Hepatocyte (in vitro differentiated cells): Measurements from ENCODE around the gene ARHGAP42. TPM values are rescaled to one million over a fixed set of nuclear protein-coding genes. Genes with fewer than 3 reads are reported as not detected.

Experiments
- DNase-seq: peaks from one replicate; pipeline ENCODE4 v3.0.0-alpha.2; 2016; ENCODE audit warnings: low spot score
- H2AFZ ChIP-seq: fragments of 200-600 bp; sonication (generic); 2 replicates; pipeline ENCODE4 v1.6.0; 2016; ENCODE audit warnings: antibody characterized with exemption, mild to moderate bottlenecking
- H3K27ac ChIP-seq: fragments of 200-600 bp; sonication (generic); 2 replicates; pipeline ENCODE4 v1.5.1; 2016; ENCODE audit warnings: mild to moderate bottlenecking
- H3K27me3 ChIP-seq: fragments of 200-600 bp; sonication (generic); 2 replicates; pipeline ENCODE4 v1.6.1; 2016
- H3K36me3 ChIP-seq: fragments of 200-600 bp; sonication (generic); replicated peaks from 2 replicates; pipeline ENCODE4 v1.5.1; 2016; ENCODE audit warnings: low read depth; ENCODE audit not compliant: insufficient read depth
- H3K4me1 ChIP-seq: fragments of 200-600 bp; sonication (generic); 2 replicates; pipeline ENCODE4 v1.5.1; 2016; ENCODE audit warnings: mild to moderate bottlenecking, moderate library complexity; ENCODE audit not compliant: insufficient read depth
- H3K4me2 ChIP-seq: fragments of 200-600 bp; sonication (generic); 2 replicates; pipeline ENCODE4 v1.6.0; 2016
- H3K4me3 ChIP-seq: fragments of 200-600 bp; sonication (generic); 2 replicates; pipeline ENCODE4 v1.5.1; 2016; ENCODE audit warnings: mild to moderate bottlenecking
- H3K79me2 ChIP-seq: fragments of 200-600 bp; sonication (generic); 2 replicates; pipeline ENCODE4 v1.6.0; 2017; ENCODE audit warnings: mild to moderate bottlenecking
- H3K9me2 ChIP-seq: fragments of 200-600 bp; sonication (generic); replicated peaks from 2 replicates; pipeline ENCODE4 v1.6.0; 2017; ENCODE audit warnings: mild to moderate bottlenecking; ENCODE audit not compliant: insufficient read depth
- H3K9me3 ChIP-seq: fragments of 200-600 bp; sonication (generic); 2 replicates; pipeline ENCODE4 v1.5.1; 2016; ENCODE audit warnings: low read depth, mild to moderate bottlenecking
- H4K20me1 ChIP-seq: fragments of 200-600 bp; sonication (generic); 2 replicates; pipeline ENCODE4 v1.6.0; 2016; ENCODE audit warnings: mild to moderate bottlenecking; ENCODE audit not compliant: insufficient read depth, poor library complexity, severe bottlenecking
- CTCF ChIP-seq: fragments of 200-600 bp; sonication (generic); IDR thresholded peaks from 2 replicates; pipeline ENCODE4 v1.5.1; 2016; ENCODE audit warnings: antibody characterized with exemption, mild to moderate bottlenecking; ENCODE audit not compliant: poor library complexity
- EZH2 ChIP-seq: fragments of 200-600 bp; sonication (generic); IDR thresholded peaks from 2 replicates; pipeline ENCODE4 v1.6.1; 2016; ENCODE audit warnings: antibody characterized with exemption, mild to moderate bottlenecking, borderline replicate concordance
- EZH2phosphoT487 ChIP-seq: fragments of 200-600 bp; sonication (generic); IDR thresholded peaks from one replicate; pipeline ENCODE4 v1.6.1; 2018; ENCODE audit warnings: antibody characterized with exemption, mild to moderate bottlenecking, low read depth, moderate library complexity; ENCODE audit not compliant: unreplicated experiment, severe bottlenecking
- WGBS: methylation state at CpG from one replicate; pipeline ENCODE4 v1.1.6; 2016; ENCODE audit warnings: low lambda C conversion rate; ENCODE audit errors: missing lambda C conversion rate; 5-methylcytosine and 5-hydroxymethylcytosine counted together
- polyA plus RNA-seq: library from polyadenylated mRNA; unstranded; fragments of >200 nt; fragmentation: Nextera tagmentation; extraction: Ambion mirVana; gene quantifications from 2 replicates; pipeline ENCODE4 v1.2.1, GENCODE V29; 2016
- total RNA-seq: library from RNA; depleted of rRNA; stranded (reverse); fragments of >200 nt; gene quantifications from 2 replicates; pipeline ENCODE4 v1.2.3, GENCODE V29; 2014

Gene ARHGAP42
- total and polyA plus RNA-seq, 2 experiments from 2014 or later: 8.7 to 26.5 TPM

DNA sequence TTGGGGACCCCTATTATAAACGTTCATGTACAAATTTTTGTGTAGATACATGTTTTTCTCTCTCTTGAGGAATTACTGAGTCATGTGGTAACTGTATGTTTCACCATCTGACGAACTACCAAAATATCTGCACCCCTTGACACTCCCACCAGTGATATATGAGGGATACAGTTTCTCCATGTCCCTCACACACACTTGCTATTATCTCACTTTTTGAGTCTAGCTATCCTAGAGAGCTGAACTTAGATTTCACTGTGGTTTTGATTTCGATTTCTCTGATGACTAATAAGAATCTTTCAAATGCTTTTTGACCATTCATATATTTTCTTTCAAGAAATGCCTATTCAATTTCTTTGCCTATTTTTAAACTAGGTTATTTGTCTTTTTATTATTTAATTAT lies 242.3 kb downstream of the ARHGAP42 start:
- no peak overlapping the region for H3K4me2 ChIP-seq
- H4K20me1 ChIP-seq: no peaks in the 10 kb centered on the region
- H3K9me3 ChIP-seq: no peaks in the 10 kb centered on the region
- no peaks in the 10 kb centered on the region for H3K79me2 ChIP-seq
- no peaks in the 10 kb centered on the region for H3K27me3 ChIP-seq
- H3K4me3 ChIP-seq: no peak overlapping the region
- DNase-seq: no peak
- H3K27ac ChIP-seq: no peak overlapping the region
- no peak overlapping the region for H2AFZ ChIP-seq
- WGBS: 69% methylated on average over 3 of the region's 3 CpGs
- H3K36me3 ChIP-seq: no peaks in the 10 kb centered on the region
- H3K9me2 ChIP-seq: no peaks in the 10 kb centered on the region
- no peak for TF ChIP-seq EZH2
- no peak for TF ChIP-seq EZH2phosphoT487
- TF ChIP-seq CTCF: no peak
- no peaks in the 10 kb centered on the region for H3K4me1 ChIP-seq

DNA sequence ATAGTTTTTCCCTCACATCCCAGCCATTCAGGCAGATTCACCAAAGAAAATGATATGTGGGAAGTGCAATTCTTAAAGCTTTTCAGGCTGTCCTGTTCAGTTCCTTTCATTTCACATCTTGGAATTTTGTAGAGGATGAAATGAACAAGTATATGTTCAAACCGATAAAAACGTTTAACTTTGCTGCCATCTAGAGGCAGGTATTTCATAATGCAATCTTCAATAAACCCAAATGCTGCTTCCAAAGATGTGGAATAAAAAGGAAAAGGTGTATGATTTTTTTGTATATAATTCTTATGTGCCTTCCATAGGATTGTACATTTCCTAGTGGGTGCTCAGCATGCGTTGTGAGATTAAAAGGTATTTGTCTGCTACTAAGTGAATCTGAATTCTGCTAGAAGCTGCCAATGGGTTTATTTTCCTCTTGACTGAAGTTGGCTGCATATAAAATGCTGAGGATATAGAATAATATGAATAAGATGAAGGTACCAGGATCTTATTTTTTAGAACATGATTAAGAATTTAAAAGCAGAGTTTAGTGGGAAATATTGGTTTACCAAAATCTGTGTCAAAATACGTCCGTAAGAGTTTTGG lies 243.2 kb downstream of the ARHGAP42 start:
- H3K9me2 ChIP-seq: no peaks in the 10 kb centered on the region
- no peak overlapping the region for H2AFZ ChIP-seq
- TF ChIP-seq EZH2 (no peak), CTCF (peak; percentile 79)
- no peaks in the 10 kb centered on the region for H3K9me3 ChIP-seq
- 43% methylated on average over 5 of the region's 5 CpGs for WGBS
- H3K4me3 ChIP-seq: no peak overlapping the region
- no peaks in the 10 kb centered on the region for H4K20me1 ChIP-seq
- peak; percentile 76 for DNase-seq
- no peaks in the 10 kb centered on the region for H3K36me3 ChIP-seq
- H3K27ac ChIP-seq: no peak overlapping the region
- no peaks in the 10 kb centered on the region for H3K4me1 ChIP-seq
- no peaks in the 10 kb centered on the region for H3K27me3 ChIP-seq
- no peaks in the 10 kb centered on the region for H3K79me2 ChIP-seq
- no peak overlapping the region for H3K4me2 ChIP-seq

DNA sequence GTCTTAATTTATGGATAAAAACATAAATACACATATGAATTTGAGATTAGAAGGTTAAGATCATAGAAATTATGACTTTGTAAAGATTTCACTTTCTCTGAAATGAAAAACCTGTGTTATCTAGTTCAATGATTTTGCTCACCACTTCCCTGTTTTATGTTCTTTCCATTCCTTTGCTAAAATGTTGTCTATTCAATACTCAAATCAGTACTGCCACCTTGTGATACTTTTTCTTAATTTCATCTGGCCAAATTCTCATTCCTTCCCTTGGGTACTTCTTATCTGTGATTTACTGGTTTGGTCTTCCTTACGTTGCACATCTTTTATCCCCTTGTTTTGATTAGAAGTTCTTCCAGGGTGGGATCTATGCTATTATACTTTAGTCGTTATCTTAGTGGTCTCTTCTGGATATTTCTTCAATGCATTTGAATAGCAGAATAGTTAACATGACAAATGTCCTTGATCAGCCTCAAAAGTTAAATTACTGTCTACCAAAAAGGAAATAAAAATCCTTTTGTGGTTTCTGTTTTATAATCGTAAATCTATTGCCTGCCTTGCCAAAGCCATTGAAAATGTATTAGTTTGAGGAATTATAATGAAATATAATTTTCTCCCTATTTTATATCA lies 245.5 kb downstream of the ARHGAP42 start:
- H3K27me3 ChIP-seq: no peaks in the 10 kb centered on the region
- no peaks in the 10 kb centered on the region for H3K36me3 ChIP-seq
- DNase-seq: peak; percentile 17
- H2AFZ ChIP-seq: no peak overlapping the region
- H3K4me1 ChIP-seq: no peaks in the 10 kb centered on the region
- H4K20me1 ChIP-seq: no peaks in the 10 kb centered on the region
- no peak overlapping the region for H3K4me3 ChIP-seq
- H3K4me2 ChIP-seq: no peak overlapping the region
- TF ChIP-seq EZH2phosphoT487 (no peak), CTCF (peak; percentile 56)
- WGBS: 46% methylated on average over 3 of the region's 3 CpGs
- H3K9me2 ChIP-seq: no peaks in the 10 kb centered on the region
- H3K27ac ChIP-seq: no peak overlapping the region
- H3K79me2 ChIP-seq: no peaks in the 10 kb centered on the region
- H3K9me3 ChIP-seq: no peaks in the 10 kb centered on the region

DNA sequence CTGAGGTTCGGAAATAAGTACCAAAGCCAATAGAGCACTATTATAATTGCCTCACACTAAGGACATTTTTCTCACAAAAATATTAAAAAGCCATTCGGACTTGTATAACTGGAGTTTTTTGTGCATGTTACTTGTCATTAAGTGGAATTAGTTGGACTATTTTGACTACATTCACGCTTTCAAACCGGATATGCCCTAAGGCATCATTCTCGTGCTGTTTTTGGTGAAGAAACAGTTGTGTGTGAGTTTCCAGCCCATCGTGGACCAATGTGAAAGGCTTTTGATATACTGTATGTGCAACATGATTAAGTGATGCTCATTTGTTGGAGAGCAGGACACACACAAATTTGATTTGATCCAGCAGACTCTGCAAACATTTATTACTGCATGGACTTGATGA lies 249.7 kb downstream of the ARHGAP42 start:
- WGBS: 96% methylated on average over 6 of the region's 6 CpGs
- no peaks in the 10 kb centered on the region for H3K27me3 ChIP-seq
- no peak for TF ChIP-seq EZH2
- no peak for TF ChIP-seq EZH2phosphoT487
- TF ChIP-seq CTCF: no peak

More for the DNA sequence above, 249.7 kb downstream of the ARHGAP42 start:
- Histone ChIP-seq H3K4me1 (no peaks in the 10 kb centered on the region), H3K4me2 (no peak overlapping the region), H4K20me1 (no peaks in the 10 kb centered on the region), H2AFZ (no peak overlapping the region), H3K9me3 (no peaks in the 10 kb centered on the region), H3K27ac (no peak overlapping the region), H3K36me3 (no peaks in the 10 kb centered on the region), H3K79me2 (no peaks in the 10 kb centered on the region), H3K9me2 (no peaks in the 10 kb centered on the region), H3K4me3 (no peak overlapping the region)
- no peak for DNase-seq
